ENCODE data around the gene TSPOAP1. TPM values are rescaled to one million over a fixed set of nuclear protein-coding genes. Genes with fewer than 3 reads are reported as not detected.

Gene TSPOAP1
- total RNA-seq, 1 experiment from 2014 or later = 4.3 TPM

DNA sequence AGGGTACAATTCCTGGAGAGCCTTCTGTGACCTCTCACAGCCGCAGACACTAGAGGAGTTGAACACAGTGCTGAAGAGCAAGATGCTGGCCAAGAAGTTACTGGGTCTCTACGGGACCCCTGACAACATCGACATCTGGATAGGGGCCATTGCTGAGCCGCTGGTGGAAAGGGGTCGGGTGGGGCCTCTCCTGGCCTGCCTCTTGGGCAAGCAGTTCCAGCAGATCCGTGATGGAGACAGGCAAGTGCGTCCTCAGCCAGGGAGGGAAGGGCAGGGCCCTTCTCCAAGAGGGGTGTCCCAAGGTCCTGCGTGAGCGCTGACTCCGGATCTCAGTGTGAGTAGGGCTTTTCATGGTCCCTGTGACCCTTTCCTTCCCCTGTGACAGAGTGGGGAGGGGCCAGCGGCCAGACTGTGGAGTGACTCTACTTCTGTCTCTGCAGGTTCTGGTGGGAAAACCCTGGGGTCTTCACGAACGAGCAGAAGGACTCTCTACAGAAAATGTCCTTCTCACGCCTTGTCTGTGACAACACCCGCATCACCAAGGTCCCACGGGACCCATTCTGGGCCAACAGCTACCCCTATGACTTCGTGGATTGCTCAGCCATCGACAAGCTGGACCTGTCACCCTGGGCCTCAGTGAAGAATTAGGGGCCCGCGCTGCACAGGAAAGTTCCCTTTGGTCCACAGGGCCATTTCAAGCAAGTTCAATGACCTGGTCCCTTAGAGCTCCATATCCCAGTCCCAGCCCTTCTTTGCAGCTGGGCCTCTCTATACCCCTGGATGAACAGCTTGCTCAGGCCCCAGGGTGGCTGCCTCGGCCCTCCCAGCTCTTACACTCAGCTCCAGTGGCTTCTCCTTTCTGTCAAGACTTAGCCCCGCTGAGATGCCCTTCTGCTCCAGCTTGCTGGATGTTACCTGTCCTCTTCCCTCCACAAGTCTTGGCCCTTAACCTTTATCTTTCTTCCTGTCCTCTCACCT lies 61.0 kb downstream of the TSPOAP1 start:
- intact Hi-C loops (cut with micrococcal nuclease) = no loop called here
- Histone ChIP-seq H3K9ac (ENCODE audit: low read length) (no peak overlapping the region), H3K9me2 (replicated peaks; ENCODE audit: low read length) (no peaks in the 10 kb centered on the region), H3F3A (ENCODE audit: low read length, unreplicated experiment) (no peaks in the 10 kb centered on the region), H2AFZ (ENCODE audit: low read length) (no peak overlapping the region), H3K4me2 (ENCODE audit: low read length) (no peak overlapping the region), H4K20me1 (ENCODE audit: low read length) (no peaks in the 10 kb centered on the region), H3K27me3 (ENCODE audit: low read length) (peaks cover 62% of the 10 kb centered on the region), H3K36me3 (ENCODE audit: low read depth, low read length) (no peaks in the 10 kb centered on the region), H3K79me2 (ENCODE audit: low read length) (no peaks in the 10 kb centered on the region), H3K4me1 (ENCODE audit: insufficient read depth, low read length) (no peaks in the 10 kb centered on the region), H3K4me3 (ENCODE audit: low read length) (no peak overlapping the region), H3K9me3 (ENCODE audit: low read length) (no peaks in the 10 kb centered on the region), H3K27ac (ENCODE audit: low read length) (no peak overlapping the region)
- DNase-seq (no peak), ATAC-seq (no peak)
- TF ChIP-seq, protein P1, sequence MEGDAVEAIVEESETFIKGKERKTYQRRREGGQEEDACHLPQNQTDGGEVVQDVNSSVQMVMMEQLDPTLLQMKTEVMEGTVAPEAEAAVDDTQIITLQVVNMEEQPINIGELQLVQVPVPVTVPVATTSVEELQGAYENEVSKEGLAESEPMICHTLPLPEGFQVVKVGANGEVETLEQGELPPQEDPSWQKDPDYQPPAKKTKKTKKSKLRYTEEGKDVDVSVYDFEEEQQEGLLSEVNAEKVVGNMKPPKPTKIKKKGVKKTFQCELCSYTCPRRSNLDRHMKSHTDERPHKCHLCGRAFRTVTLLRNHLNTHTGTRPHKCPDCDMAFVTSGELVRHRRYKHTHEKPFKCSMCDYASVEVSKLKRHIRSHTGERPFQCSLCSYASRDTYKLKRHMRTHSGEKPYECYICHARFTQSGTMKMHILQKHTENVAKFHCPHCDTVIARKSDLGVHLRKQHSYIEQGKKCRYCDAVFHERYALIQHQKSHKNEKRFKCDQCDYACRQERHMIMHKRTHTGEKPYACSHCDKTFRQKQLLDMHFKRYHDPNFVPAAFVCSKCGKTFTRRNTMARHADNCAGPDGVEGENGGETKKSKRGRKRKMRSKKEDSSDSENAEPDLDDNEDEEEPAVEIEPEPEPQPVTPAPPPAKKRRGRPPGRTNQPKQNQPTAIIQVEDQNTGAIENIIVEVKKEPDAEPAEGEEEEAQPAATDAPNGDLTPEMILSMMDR (conservative IDR thresholded peaks at IDR 0.05; ENCODE audit: low read depth, low read length) = no peak
- CTCF ChIA-PET = no interaction called here
- no TSS peak for BruUV-seq (replicated peaks)
- POLR2A ChIA-PET (ENCODE audit: unreplicated experiment) = no interaction called here

DNA sequence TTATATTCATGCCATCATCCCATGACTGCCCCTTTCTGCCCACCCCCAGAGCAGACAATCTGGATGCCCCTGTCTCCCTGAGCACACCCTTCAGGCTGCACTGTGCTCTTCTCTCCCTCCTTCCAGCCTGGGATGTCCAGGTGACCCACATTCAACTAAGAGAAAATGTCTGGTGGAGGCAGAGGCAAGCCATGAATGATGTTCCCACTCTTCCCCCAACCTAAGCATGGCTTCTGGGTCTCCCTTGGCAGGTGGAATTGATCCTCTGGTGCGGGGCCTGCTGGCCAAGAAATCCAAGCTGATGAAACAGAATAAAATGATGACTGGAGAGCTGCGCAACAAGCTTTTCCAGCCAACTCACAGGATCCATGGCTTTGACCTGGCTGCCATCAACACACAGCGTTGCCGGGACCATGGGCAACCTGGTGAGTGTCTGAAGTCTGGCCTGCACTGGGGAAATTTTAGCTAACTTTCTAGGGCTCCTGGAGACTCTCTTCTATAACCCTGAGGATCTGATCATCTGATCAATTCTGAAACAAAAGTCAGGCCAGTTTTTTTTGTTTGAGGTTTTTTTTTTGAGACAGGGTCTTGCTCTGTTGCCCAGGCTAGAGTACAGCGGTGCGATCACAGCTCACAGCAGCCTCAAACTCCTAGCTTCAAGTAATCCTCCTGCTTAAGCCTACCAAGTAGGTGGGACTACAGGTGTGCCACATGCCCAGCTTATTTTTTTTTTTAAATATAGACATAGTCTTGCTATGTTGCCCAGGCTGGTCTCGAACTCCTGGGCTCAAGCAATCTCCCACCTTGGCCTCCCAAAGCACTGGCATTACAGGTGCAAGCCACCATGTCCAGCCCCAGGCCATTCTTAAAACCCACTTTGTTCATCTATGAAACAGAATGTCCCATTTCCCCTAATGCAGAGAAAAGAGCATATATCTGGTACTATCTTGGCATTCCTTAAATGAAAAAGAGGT lies 62.4 kb downstream of the TSPOAP1 start:
- peaks cover 71% of the 10 kb centered on the region for H3K27me3 ChIP-seq (ENCODE audit: low read length)
- H3K4me2 ChIP-seq (ENCODE audit: low read length) = no peak overlapping the region
- H4K20me1 ChIP-seq (ENCODE audit: low read length) = no peaks in the 10 kb centered on the region
- H3K79me2 ChIP-seq (ENCODE audit: low read length) = no peaks in the 10 kb centered on the region
- no peak overlapping the region for H3K9ac ChIP-seq (ENCODE audit: low read length)
- no peak overlapping the region for H2AFZ ChIP-seq (ENCODE audit: low read length)
- no TSS peak for BruUV-seq (replicated peaks)
- CTCF ChIA-PET = no interaction called here
- no peaks in the 10 kb centered on the region for H3K36me3 ChIP-seq (ENCODE audit: low read depth, low read length)
- POLR2A ChIA-PET (ENCODE audit: unreplicated experiment) = no interaction called here
- no peaks in the 10 kb centered on the region for H3K9me3 ChIP-seq (ENCODE audit: low read length)
- DNase-seq (no peak), ATAC-seq (no peak)
- H3K9me2 ChIP-seq (replicated peaks; ENCODE audit: low read length) = no peaks in the 10 kb centered on the region
- no peak overlapping the region for H3K27ac ChIP-seq (ENCODE audit: low read length)
- intact Hi-C loops (cut with micrococcal nuclease) = no loop called here
- H3K4me1 ChIP-seq (ENCODE audit: insufficient read depth, low read length) = no peaks in the 10 kb centered on the region
- H3K4me3 ChIP-seq (ENCODE audit: low read length) = no peak overlapping the region
- TF ChIP-seq, protein P1 (conservative IDR thresholded peaks at IDR 0.05; ENCODE audit: low read depth, low read length) = no peak
- TF ChIP-seq EZH2phosphoT487 (IDR thresholded peaks at IDR 0.05; ENCODE audit: borderline replicate concordance, low read length) = no peak
- TF ChIP-seq EZH2 (IDR thresholded peaks at IDR 0.05; ENCODE audit: low read length, unreplicated experiment) = no peak
- H3F3A ChIP-seq (ENCODE audit: low read length, unreplicated experiment) = no peaks in the 10 kb centered on the region

All from PC-3 (cell line).